ENCODE results near the gene FBXO3.

The FBXO3 gene

DNA sequence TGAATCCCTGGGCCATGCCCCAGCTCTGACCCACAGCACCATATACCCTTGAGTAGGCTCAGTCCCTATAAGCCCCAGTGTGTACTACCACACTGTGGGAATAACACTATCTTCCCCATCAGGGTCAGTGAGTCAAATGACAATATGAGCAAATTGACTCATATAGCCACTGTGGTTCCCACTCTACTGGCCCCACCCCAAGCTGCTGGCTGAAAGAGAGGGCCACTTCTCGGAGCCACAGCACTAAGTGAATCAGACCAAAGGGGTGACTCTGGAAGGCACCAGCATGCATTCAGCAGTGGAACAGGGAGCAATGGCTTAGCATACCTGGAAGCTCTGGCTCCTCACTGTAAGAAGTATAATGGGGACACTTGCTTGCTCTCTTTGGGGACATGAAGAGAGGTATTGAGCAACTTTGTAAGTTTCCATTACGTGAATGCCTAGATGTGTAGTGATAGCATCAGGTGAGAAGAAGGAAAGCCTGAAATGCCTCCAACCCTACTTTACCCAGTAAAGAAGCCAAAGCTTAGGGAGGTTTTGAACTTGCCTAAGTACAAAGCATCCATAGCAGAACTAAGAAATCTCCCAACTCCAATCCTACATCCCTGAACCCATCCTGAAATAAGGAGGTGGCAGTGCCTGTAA is 51.6 kb downstream of the FBXO3 start:
- no peak for DNase-seq (ENCODE audit: low read depth)
- TF ChIP-seq, protein P1, sequence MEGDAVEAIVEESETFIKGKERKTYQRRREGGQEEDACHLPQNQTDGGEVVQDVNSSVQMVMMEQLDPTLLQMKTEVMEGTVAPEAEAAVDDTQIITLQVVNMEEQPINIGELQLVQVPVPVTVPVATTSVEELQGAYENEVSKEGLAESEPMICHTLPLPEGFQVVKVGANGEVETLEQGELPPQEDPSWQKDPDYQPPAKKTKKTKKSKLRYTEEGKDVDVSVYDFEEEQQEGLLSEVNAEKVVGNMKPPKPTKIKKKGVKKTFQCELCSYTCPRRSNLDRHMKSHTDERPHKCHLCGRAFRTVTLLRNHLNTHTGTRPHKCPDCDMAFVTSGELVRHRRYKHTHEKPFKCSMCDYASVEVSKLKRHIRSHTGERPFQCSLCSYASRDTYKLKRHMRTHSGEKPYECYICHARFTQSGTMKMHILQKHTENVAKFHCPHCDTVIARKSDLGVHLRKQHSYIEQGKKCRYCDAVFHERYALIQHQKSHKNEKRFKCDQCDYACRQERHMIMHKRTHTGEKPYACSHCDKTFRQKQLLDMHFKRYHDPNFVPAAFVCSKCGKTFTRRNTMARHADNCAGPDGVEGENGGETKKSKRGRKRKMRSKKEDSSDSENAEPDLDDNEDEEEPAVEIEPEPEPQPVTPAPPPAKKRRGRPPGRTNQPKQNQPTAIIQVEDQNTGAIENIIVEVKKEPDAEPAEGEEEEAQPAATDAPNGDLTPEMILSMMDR (IDR thresholded peaks at IDR 0.05; ENCODE audit: control insufficient read depth, insufficient read depth, low read depth, low read length, missing control alignments): no peak
- no peak overlapping the region for H3K4me3 ChIP-seq (ENCODE audit: control insufficient read depth, low read depth, low read length)

DNA sequence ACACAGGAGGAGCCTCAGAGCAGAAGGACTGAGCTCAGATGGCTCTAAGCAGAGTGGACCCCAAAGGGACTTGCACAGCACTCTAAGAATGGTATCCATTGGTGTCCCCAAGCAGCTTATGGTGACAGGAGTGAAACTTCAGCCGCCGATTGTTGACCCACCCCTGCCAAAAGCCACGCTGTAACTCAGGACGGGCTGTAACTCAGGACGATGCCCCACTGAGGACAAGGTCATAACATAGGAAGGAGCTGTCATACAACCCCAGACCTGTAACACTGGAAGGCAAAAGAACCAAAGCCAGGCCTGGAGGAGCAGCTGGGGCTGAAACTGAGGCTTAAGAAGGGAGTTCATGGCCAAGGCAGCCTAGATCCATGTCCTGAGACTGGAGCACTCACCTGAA is 52.3 kb downstream of the FBXO3 start:
- TF ChIP-seq, protein P1 (IDR thresholded peaks at IDR 0.05; ENCODE audit: control insufficient read depth, insufficient read depth, low read depth, low read length, missing control alignments): no peak

DNA sequence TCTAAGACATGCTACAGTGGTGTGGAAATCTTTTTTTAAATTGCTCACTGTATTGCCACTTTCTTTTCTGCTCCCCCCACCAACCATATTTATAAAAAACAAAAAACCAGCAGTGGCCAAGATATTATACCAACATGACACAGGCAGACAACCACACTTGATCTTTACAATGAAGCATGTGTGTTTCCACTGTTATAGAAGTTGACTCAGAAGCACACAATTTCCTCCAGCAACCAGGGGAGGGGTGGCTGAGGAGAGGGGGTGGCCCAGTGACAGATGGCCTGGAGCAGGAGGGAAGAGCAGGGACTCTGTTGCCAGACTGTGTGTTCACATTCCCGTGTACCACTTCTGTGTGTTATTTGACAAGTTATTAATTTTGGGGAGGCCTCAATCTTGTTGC is 52.9 kb downstream of the FBXO3 start:
- no peak for DNase-seq (ENCODE audit: low read depth)
- TF ChIP-seq, protein P1 (IDR thresholded peaks at IDR 0.05; ENCODE audit: control insufficient read depth, insufficient read depth, low read depth, low read length, missing control alignments): no peak

More for the DNA sequence above, 52.3 kb downstream of the FBXO3 start:
- H3K4me3 ChIP-seq (ENCODE audit: control insufficient read depth, low read depth, low read length): no peak overlapping the region
- DNase-seq (ENCODE audit: low read depth): no peak

GRCh38 chr11:33719587-33719986 is 54.7 kb downstream of the FBXO3 start:
- no peak for DNase-seq (ENCODE audit: low read depth)
- H3K4me3 ChIP-seq (ENCODE audit: control insufficient read depth, low read depth, low read length): no peak overlapping the region
- TF ChIP-seq, protein P1 (IDR thresholded peaks at IDR 0.05; ENCODE audit: control insufficient read depth, insufficient read depth, low read depth, low read length, missing control alignments): no peak

More for the DNA sequence above, 52.9 kb downstream of the FBXO3 start:
- no peak overlapping the region for H3K4me3 ChIP-seq (ENCODE audit: control insufficient read depth, low read depth, low read length)

- H3K4me3 ChIP-seq (ENCODE audit: control insufficient read depth, low read depth, low read length): no peak overlapping the region
- no peak for DNase-seq (ENCODE audit: low read depth)
- TF ChIP-seq, protein P1 (IDR thresholded peaks at IDR 0.05; ENCODE audit: control insufficient read depth, insufficient read depth, low read depth, low read length, missing control alignments): no peak
Measured at GRCh38 chr11:33718440-33718839, 55.9 kb downstream of the FBXO3 start.

- H3K4me3 ChIP-seq (ENCODE audit: control insufficient read depth, low read depth, low read length): no peak overlapping the region
- TF ChIP-seq, protein P1 (IDR thresholded peaks at IDR 0.05; ENCODE audit: control insufficient read depth, insufficient read depth, low read depth, low read length, missing control alignments): peak; percentile 37
- no peak for DNase-seq (ENCODE audit: low read depth)
Measured at GRCh38 chr11:33716243-33716642, 58.1 kb downstream of the FBXO3 start.
